SK-N-SH (cell line): ENCODE measurements around the gene MAP2K4. TPM values are rescaled to one million over a fixed set of nuclear protein-coding genes. Genes with fewer than 3 reads are reported as not detected.

Experiments used
- CTCF ChIA-PET: fragments of 300-600, 350-600 bp; formaldehyde crosslinking; extraction: SDS; loops from one replicate; lab custom pipeline; 2021; lab: Yijun Ruan, JAX
- POLR2A ChIA-PET: fragments of 350-600 bp; sonication (Branson Sonifier 250); formaldehyde crosslinking; extraction: SDS; loops from one replicate; lab custom pipeline; 2020; ENCODE audit warnings: antibody characterized with exemption, inconsistent platforms; lab: Yijun Ruan, JAX
- DNase-seq: peaks from one replicate; pipeline ENCODE4 v3.0.0; 2012
- H2AFZ ChIP-seq: fragments of 200-600 bp; sonication (generic); 2 replicates; pipeline ENCODE4 v1.8.1; 2016; ENCODE audit warnings: antibody characterized with exemption, mild to moderate bottlenecking, low read depth
- H3F3A ChIP-seq: fragments of 200-600 bp; sonication (generic); replicated peaks from 2 replicates; pipeline ENCODE3; 2016; ENCODE audit warnings: antibody characterized with exemption, mild to moderate bottlenecking; ENCODE audit not compliant: insufficient read depth
- H3K27ac ChIP-seq, 2 experiments: fragments of 200-500 bp in 1 of 2; fragments of 200-600 bp in 1 of 2; sonication (Bioruptor generic) in 1 of 2; sonication (generic), shearing (Covaris generic) in 1 of 2; 2 replicates each; pipeline versions ENCODE4 v1.5.1 to v1.6.1; 2014 to 2016; ENCODE audit warnings: low read depth in 2 of 2, inconsistent platforms in 1 of 2, low read length in 1 of 2, mild to moderate bottlenecking in 1 of 2, mixed read lengths in 1 of 2
- H3K27me3 ChIP-seq: fragments of 200-600 bp; sonication (generic), shearing (Covaris generic); 2 replicates; pipeline ENCODE4 v1.6.1; 2016; ENCODE audit warnings: mixed run types; ENCODE audit not compliant: insufficient read depth
- H3K36me3 ChIP-seq, 2 experiments: fragments of 200-500 bp in 1 of 2; fragments of 200-600 bp in 1 of 2; sonication (Bioruptor generic) in 1 of 2; sonication (generic) in 1 of 2; replicated peaks in 1 of 2; 2 replicates each; pipeline versions ENCODE3 to v1.5.1; 2014 to 2016; ENCODE audit warnings: low read length in 1 of 2, mild to moderate bottlenecking in 1 of 2; ENCODE audit not compliant: insufficient read depth in 2 of 2, control insufficient read depth in 1 of 2
- H3K4me1 ChIP-seq, 2 experiments: fragments of 200-500 bp in 1 of 2; fragments of 200-600 bp in 1 of 2; sonication (Bioruptor generic) in 1 of 2; sonication (generic), shearing (Covaris generic) in 1 of 2; 2 replicates each; pipeline versions ENCODE4 v1.5.1 to v1.6.1; 2014 to 2016; ENCODE audit warnings: low read depth in 1 of 2, low read length in 1 of 2, mixed run types in 1 of 2; ENCODE audit not compliant: insufficient read depth in 2 of 2, control insufficient read depth in 1 of 2
- H3K4me2 ChIP-seq: fragments of 200-600 bp; sonication (generic), shearing (Covaris generic); 2 replicates; pipeline ENCODE4 v1.6.1; 2017; ENCODE audit warnings: mixed run types
- H3K4me3 ChIP-seq, 2 experiments: fragments of 200-500 bp in 1 of 2; fragments of 200-600 bp in 1 of 2; sonication (Bioruptor generic) in 1 of 2; sonication (generic), shearing (Covaris generic) in 1 of 2; 2 replicates each; pipeline versions ENCODE4 v1.5.1 to v1.8.1; 2014 to 2016; ENCODE audit warnings: low read depth in 2 of 2, inconsistent platforms in 1 of 2, low read length in 1 of 2, mild to moderate bottlenecking in 1 of 2, mixed read lengths in 1 of 2, moderate library complexity in 1 of 2
- H3K79me2 ChIP-seq: fragments of 200-600 bp; sonication (generic); 2 replicates; pipeline ENCODE4 v1.8.1; 2017; ENCODE audit warnings: mild to moderate bottlenecking; ENCODE audit not compliant: insufficient read depth
- H3K9ac ChIP-seq: fragments of 200-600 bp; sonication (generic); 2 replicates; pipeline ENCODE4 v1.6.1; 2017; ENCODE audit warnings: mixed run types
- H3K9me2 ChIP-seq: fragments of 200-600 bp; sonication (generic); 2 replicates; pipeline ENCODE4 v1.6.1; 2017; ENCODE audit warnings: mixed run types
- H3K9me3 ChIP-seq: fragments of 200-600 bp; sonication (generic); 2 replicates; pipeline ENCODE4 v1.6.1; 2017; ENCODE audit warnings: mixed run types, mild to moderate bottlenecking, moderate library complexity
- H4K20me1 ChIP-seq: fragments of 200-600 bp; sonication (generic); 2 replicates; pipeline ENCODE4 v1.6.1; 2017; ENCODE audit warnings: mild to moderate bottlenecking, mixed run types; ENCODE audit not compliant: insufficient read depth
- CHD2 ChIP-seq: fragments of 150-350 bp; IDR thresholded peaks from 2 replicates; pipeline ENCODE4 v1.6.1; 2018; ENCODE audit warnings: low read length; ENCODE audit not compliant: partially characterized antibody
- CTCF ChIP-seq: fragments of 200-600 bp; sonication (generic); IDR thresholded peaks from 2 replicates; pipeline ENCODE4 v1.6.1; 2017; ENCODE audit warnings: antibody characterized with exemption, mild to moderate bottlenecking, moderate library complexity
- ELF1 ChIP-seq: IDR thresholded peaks from 2 replicates; pipeline ENCODE4 v1.4.0; 2012
- EP300 ChIP-seq, 2 experiments: IDR thresholded peaks; 2 replicates each; pipeline versions ENCODE4 v1.4.0 to v1.6.1; 2012; ENCODE audit warnings: borderline replicate concordance in 1 of 2, low read depth in 1 of 2, low read length in 1 of 2
- GATA2 ChIP-seq: sonication (generic); formaldehyde crosslinking; IDR thresholded peaks from 2 replicates; pipeline ENCODE4 v1.5.0; 2020; ENCODE audit warnings: mild to moderate bottlenecking, missing genetic modification reagents
- JUND ChIP-seq: IDR thresholded peaks from 2 replicates; pipeline ENCODE4 v1.4.0; 2012
- MEF2A ChIP-seq: IDR thresholded peaks from 2 replicates; pipeline ENCODE4 v1.4.0; 2012; ENCODE audit warnings: low read depth, borderline replicate concordance
- PBX3 ChIP-seq: IDR thresholded peaks from 2 replicates; pipeline ENCODE4; 2012
- RCOR1 ChIP-seq: fragments of 150-350 bp; IDR thresholded peaks from 2 replicates; pipeline ENCODE4 v1.6.1; 2017; ENCODE audit warnings: antibody characterized with exemption, low read length
- RXRA ChIP-seq: IDR thresholded peaks from 2 replicates; pipeline ENCODE4 v1.4.0; 2012; ENCODE audit warnings: low read depth, mild to moderate bottlenecking, borderline replicate concordance
- TAF1 ChIP-seq: IDR thresholded peaks from 2 replicates; pipeline ENCODE4 v1.6.1; 2012; ENCODE audit warnings: low read depth, mild to moderate bottlenecking, low read length, moderate library complexity, borderline replicate concordance
- USF1 ChIP-seq: IDR thresholded peaks from 2 replicates; pipeline ENCODE4 v1.4.0; 2012; ENCODE audit warnings: low read depth, borderline replicate concordance
- YY1 ChIP-seq: IDR thresholded peaks from 2 replicates; pipeline ENCODE4 v1.4.0; 2012; ENCODE audit warnings: low read depth, mild to moderate bottlenecking
- WGBS: methylation state at CpG from one replicate; pipeline ENCODE4 v1.1.6; 2017; ENCODE audit warnings: low lambda C conversion rate; 5-methylcytosine and 5-hydroxymethylcytosine counted together
- polyA plus RNA-seq, 3 experiments: library from polyadenylated mRNA; depleted of rRNA; stranded (reverse); fragments of >200 nt; gene quantifications; 2 replicates each; pipeline ENCODE4 v1.2.3, GENCODE V29; 2012
- TF ChIP-seq, protein P1 (sequence below): IDR thresholded peaks from 2 replicates; pipeline ENCODE4 v1.6.1; 2012; ENCODE audit warnings: mild to moderate bottlenecking, low read depth, low read length, moderate library complexity
- TF ChIP-seq, protein P2 (sequence below): IDR thresholded peaks from 2 replicates; pipeline ENCODE4 v1.4.0; 2012; ENCODE audit warnings: low read depth, borderline replicate concordance

MAP2K4 gene
- polyA plus RNA-seq, 1 of the 3 experiments (the other 2 are of a cell fraction): 10.6 TPM

GRCh38 chr17:11986179-11986941 is 34.3 kb upstream of the MAP2K4 start:
- Histone ChIP-seq H3K9me3 (no peaks in the 10 kb centered on the region; the same call in 1 of the 2 replicates), H3K9ac (no peak overlapping the region), H3K9me2 (no peaks in the 10 kb centered on the region)
- POLR2A ChIA-PET: no interaction called here
- TF ChIP-seq JUND: no peak
- TF ChIP-seq, protein P1, sequence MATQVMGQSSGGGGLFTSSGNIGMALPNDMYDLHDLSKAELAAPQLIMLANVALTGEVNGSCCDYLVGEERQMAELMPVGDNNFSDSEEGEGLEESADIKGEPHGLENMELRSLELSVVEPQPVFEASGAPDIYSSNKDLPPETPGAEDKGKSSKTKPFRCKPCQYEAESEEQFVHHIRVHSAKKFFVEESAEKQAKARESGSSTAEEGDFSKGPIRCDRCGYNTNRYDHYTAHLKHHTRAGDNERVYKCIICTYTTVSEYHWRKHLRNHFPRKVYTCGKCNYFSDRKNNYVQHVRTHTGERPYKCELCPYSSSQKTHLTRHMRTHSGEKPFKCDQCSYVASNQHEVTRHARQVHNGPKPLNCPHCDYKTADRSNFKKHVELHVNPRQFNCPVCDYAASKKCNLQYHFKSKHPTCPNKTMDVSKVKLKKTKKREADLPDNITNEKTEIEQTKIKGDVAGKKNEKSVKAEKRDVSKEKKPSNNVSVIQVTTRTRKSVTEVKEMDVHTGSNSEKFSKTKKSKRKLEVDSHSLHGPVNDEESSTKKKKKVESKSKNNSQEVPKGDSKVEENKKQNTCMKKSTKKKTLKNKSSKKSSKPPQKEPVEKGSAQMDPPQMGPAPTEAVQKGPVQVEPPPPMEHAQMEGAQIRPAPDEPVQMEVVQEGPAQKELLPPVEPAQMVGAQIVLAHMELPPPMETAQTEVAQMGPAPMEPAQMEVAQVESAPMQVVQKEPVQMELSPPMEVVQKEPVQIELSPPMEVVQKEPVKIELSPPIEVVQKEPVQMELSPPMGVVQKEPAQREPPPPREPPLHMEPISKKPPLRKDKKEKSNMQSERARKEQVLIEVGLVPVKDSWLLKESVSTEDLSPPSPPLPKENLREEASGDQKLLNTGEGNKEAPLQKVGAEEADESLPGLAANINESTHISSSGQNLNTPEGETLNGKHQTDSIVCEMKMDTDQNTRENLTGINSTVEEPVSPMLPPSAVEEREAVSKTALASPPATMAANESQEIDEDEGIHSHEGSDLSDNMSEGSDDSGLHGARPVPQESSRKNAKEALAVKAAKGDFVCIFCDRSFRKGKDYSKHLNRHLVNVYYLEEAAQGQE: no peak
- TF ChIP-seq ELF1: no peak
- no peak for TF ChIP-seq CTCF
- no peak for TF ChIP-seq CHD2
- no peak for TF ChIP-seq PBX3
- TF ChIP-seq USF1: no peak
- TF ChIP-seq, protein P2, sequence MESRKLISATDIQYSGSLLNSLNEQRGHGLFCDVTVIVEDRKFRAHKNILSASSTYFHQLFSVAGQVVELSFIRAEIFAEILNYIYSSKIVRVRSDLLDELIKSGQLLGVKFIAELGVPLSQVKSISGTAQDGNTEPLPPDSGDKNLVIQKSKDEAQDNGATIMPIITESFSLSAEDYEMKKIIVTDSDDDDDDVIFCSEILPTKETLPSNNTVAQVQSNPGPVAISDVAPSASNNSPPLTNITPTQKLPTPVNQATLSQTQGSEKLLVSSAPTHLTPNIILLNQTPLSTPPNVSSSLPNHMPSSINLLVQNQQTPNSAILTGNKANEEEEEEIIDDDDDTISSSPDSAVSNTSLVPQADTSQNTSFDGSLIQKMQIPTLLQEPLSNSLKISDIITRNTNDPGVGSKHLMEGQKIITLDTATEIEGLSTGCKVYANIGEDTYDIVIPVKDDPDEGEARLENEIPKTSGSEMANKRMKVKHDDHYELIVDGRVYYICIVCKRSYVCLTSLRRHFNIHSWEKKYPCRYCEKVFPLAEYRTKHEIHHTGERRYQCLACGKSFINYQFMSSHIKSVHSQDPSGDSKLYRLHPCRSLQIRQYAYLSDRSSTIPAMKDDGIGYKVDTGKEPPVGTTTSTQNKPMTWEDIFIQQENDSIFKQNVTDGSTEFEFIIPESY: no peak
- no peak for TF ChIP-seq TAF1
- TF ChIP-seq EP300 (IDR thresholded peaks at IDR 0.05; ENCODE audit: borderline replicate concordance in 1 of 2, low read depth in 1 of 2, low read length in 1 of 2): no peak
- no peak for TF ChIP-seq YY1
- TF ChIP-seq GATA2: no peak
- TF ChIP-seq RXRA: no peak
- no peak for TF ChIP-seq RCOR1
- no peak for TF ChIP-seq MEF2A
- TF ChIP-seq, all 33 proteins: peak for 0
- H3F3A ChIP-seq: no peaks in the 10 kb centered on the region
- H3K4me2 ChIP-seq: no peak overlapping the region
- no peak overlapping the region for H3K4me3 ChIP-seq
- no peak overlapping the region for H2AFZ ChIP-seq
- H3K27me3 ChIP-seq: no peaks in the 10 kb centered on the region
- no peaks in the 10 kb centered on the region for H3K4me1 ChIP-seq
- H3K27ac ChIP-seq: no peak overlapping the region
- H3K79me2 ChIP-seq: no peaks in the 10 kb centered on the region
- no peaks in the 10 kb centered on the region for H4K20me1 ChIP-seq
- peaks cover 32 to 40% of the 10 kb centered on the region in 2 experiments for H3K36me3 ChIP-seq
- no peak for DNase-seq
- WGBS: 64% methylated on average over 4 of the region's 4 CpGs
- CTCF ChIA-PET: interaction anchor here (0.8 to 2.7 kb wide), 12 partner anchors 8 to 1249 kb away, joined by 3 to 22 read pairs (median 4); partner anchors contain the start of gene ZNF18
